Measurements from ENCODE around the gene SPPL3.

DNA sequence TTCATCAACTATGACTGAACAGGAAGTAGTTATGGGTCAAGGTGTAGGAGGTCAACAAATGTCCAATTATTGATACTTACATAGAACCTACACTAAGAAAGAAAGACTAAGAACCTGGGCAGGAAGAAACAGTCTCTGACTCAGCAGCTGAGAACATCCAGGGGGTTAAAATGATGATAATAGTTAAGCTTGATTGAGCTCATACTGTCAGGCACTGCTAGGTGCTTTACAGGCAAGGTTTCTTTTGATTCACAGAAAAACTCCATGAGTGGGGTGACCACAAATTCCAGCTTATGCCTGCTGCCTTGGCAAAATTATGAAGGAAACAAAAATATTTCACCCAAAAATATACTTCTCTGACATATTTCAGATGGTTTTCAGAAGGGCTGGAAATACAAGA lies 103.5 kb downstream of the SPPL3 start:
- TF ChIP-seq POLR2AphosphoS5 (IDR thresholded peaks at IDR 0.05; ENCODE audit: low read depth, low read length) (no peak), TAF1 (IDR thresholded peaks at IDR 0.05; ENCODE audit: borderline replicate concordance, insufficient read depth, low read length) (no peak), SIN3A (IDR thresholded peaks at IDR 0.05; ENCODE audit: borderline replicate concordance, insufficient read depth, low read length) (no peak)
- TF ChIP-seq, protein P1, sequence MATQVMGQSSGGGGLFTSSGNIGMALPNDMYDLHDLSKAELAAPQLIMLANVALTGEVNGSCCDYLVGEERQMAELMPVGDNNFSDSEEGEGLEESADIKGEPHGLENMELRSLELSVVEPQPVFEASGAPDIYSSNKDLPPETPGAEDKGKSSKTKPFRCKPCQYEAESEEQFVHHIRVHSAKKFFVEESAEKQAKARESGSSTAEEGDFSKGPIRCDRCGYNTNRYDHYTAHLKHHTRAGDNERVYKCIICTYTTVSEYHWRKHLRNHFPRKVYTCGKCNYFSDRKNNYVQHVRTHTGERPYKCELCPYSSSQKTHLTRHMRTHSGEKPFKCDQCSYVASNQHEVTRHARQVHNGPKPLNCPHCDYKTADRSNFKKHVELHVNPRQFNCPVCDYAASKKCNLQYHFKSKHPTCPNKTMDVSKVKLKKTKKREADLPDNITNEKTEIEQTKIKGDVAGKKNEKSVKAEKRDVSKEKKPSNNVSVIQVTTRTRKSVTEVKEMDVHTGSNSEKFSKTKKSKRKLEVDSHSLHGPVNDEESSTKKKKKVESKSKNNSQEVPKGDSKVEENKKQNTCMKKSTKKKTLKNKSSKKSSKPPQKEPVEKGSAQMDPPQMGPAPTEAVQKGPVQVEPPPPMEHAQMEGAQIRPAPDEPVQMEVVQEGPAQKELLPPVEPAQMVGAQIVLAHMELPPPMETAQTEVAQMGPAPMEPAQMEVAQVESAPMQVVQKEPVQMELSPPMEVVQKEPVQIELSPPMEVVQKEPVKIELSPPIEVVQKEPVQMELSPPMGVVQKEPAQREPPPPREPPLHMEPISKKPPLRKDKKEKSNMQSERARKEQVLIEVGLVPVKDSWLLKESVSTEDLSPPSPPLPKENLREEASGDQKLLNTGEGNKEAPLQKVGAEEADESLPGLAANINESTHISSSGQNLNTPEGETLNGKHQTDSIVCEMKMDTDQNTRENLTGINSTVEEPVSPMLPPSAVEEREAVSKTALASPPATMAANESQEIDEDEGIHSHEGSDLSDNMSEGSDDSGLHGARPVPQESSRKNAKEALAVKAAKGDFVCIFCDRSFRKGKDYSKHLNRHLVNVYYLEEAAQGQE (IDR thresholded peaks at IDR 0.05; ENCODE audit: insufficient read depth in 1 of 2, low read depth in 2 of 2, low read length in 2 of 2) = no peak

Data from PFSK-1 (cell line).